Middle frontal gyrus (tissue), 1 donor: ENCODE results near the gene HAGH.

Source experiments
- DNase-seq: peaks from one replicate; pipeline ENCODE4 v3.0.0-alpha.2; 2015; ENCODE audit warnings: low spot score; ENCODE audit errors: extremely low spot score

Gene HAGH

GRCh38 chr16:1787322-1788094 lies 39.1 kb downstream of the HAGH start:
- no peak for DNase-seq

- DNase-seq = no peak
Observed at GRCh38 chr16:1787056-1787321, 39.6 kb downstream of the HAGH start.

- DNase-seq = no peak
Observed at GRCh38 chr16:1786242-1787055, 40.2 kb downstream of the HAGH start.

- no peak for DNase-seq
Observed at GRCh38 chr16:1785846-1786170, 40.8 kb downstream of the HAGH start.

GRCh38 chr16:1784977-1785845 lies 41.4 kb downstream of the HAGH start:
- DNase-seq = no peak

- peak; percentile 100 for DNase-seq
Observed at GRCh38 chr16:1782408-1783264, 44.0 kb downstream of the HAGH start, which contains the start of the genes NUBP2 and SPSB3. NUBP2 (plus strand) TSS chr16:1782960; CDS start chr16:1783021, 61 bp downstream. SPSB3 (minus strand) TSS chr16:1782571; CDS start chr16:1781483, 1,088 bp downstream.

GRCh38 chr16:1781758-1782407 lies 44.7 kb downstream of the HAGH start:
- DNase-seq = no peak

GRCh38 chr16:1781254-1781653 lies 45.4 kb downstream of the HAGH start:
- no peak for DNase-seq

GRCh38 chr16:1780677-1781072 lies 46.0 kb downstream of the HAGH start:
- DNase-seq = no peak

- no peak for DNase-seq
Observed at GRCh38 chr16:1779741-1780676, 46.6 kb downstream of the HAGH start.

- no peak for DNase-seq
Observed at GRCh38 chr16:1779234-1779701, 47.4 kb downstream of the HAGH start.

GRCh38 chr16:1778200-1779179 lies 48.1 kb downstream of the HAGH start:
- no peak for DNase-seq

GRCh38 chr16:1777375-1778199 lies 49.0 kb downstream of the HAGH start:
- DNase-seq = no peak

- no peak for DNase-seq
Observed at GRCh38 chr16:1776991-1777374, 49.6 kb downstream of the HAGH start.

- DNase-seq = no peak
Observed at GRCh38 chr16:1776672-1776955, 50.0 kb downstream of the HAGH start.

- no peak for DNase-seq
Observed at GRCh38 chr16:1775846-1776671, 50.6 kb downstream of the HAGH start.
